A673 (cell line): Measurements from ENCODE around the gene NR5A2.

Experiments
- EZH2 ChIP-seq: fragments of 200-600 bp; sonication (generic); IDR thresholded peaks from 2 replicates; pipeline ENCODE4 v1.6.1; 2017; ENCODE audit warnings: borderline replicate concordance, low read depth, mild to moderate bottlenecking, mixed read lengths, antibody characterized with exemption, low read length; ENCODE audit not compliant: poor library complexity, severe bottlenecking
- TF ChIP-seq, protein P1 (sequence below): fragments of 300-800, 200-600 bp; sonication (generic); conservative IDR thresholded peaks from 2 replicates; pipeline ENCODE4 v1.5.1; 2017; ENCODE audit warnings: low read depth, mild to moderate bottlenecking, antibody characterized with exemption, low read length, moderate library complexity, mixed read lengths

- TF ChIP-seq, protein P1, sequence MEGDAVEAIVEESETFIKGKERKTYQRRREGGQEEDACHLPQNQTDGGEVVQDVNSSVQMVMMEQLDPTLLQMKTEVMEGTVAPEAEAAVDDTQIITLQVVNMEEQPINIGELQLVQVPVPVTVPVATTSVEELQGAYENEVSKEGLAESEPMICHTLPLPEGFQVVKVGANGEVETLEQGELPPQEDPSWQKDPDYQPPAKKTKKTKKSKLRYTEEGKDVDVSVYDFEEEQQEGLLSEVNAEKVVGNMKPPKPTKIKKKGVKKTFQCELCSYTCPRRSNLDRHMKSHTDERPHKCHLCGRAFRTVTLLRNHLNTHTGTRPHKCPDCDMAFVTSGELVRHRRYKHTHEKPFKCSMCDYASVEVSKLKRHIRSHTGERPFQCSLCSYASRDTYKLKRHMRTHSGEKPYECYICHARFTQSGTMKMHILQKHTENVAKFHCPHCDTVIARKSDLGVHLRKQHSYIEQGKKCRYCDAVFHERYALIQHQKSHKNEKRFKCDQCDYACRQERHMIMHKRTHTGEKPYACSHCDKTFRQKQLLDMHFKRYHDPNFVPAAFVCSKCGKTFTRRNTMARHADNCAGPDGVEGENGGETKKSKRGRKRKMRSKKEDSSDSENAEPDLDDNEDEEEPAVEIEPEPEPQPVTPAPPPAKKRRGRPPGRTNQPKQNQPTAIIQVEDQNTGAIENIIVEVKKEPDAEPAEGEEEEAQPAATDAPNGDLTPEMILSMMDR = no peak
- TF ChIP-seq EZH2 = no peak
Observed at GRCh38 chr1:200033511-200034261, 6.2 kb downstream of the NR5A2 start.
